Erythroblast (primary cell): ENCODE measurements around the gene KPNB1.

Experiments
- GATA1 ChIP-seq: IDR thresholded peaks from 2 replicates; pipeline ENCODE4 v1.6.1; 2011; ENCODE audit warnings: low read depth, mild to moderate bottlenecking, control low read depth, low read length, moderate library complexity
- POLR2A ChIP-seq: IDR thresholded peaks from 2 replicates; pipeline ENCODE4 v1.6.1; 2011; ENCODE audit warnings: mild to moderate bottlenecking, low read length

DNA sequence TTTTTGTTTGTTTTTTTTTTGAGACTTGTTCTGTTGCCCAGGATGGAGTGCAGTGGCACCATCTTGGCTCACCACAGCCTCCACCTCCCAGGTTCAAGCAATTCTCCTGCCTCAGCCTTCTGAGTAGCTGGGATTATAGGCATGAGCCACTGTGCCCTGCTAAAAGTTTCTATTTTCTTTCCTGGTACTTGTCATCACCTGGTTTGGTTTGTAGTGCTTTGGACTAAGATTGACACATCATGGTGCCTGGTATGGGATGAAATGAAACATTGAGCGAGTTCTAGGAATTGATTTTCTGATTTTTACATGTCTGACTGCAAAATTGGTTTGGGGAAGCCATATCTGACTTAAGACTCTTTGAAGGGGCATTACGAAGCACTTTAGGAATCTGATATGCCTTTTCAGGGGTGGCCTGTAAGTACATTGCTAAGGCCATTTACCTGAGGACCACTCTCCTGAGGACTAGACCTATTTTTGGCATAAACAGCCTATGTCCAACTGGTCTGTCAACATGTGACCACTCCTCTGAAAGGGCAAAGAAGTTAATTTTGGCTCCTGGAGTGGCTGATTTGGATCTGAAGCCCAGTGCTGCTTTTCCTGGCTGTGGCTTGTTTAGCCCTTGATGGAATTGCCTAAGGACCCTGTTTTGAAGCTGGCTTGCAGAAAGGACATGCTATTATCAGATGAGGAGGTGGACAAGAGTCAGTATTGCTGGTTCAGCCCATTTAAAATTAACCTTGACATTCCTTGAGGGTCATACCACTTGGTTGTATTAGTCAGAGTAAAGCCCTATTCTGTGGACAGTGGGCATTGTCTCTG is 25.9 kb downstream of the KPNB1 start:
- TF ChIP-seq POLR2A (no peak), GATA1 (no peak)
